Measurements from ENCODE around the gene HAUS8.

DNA sequence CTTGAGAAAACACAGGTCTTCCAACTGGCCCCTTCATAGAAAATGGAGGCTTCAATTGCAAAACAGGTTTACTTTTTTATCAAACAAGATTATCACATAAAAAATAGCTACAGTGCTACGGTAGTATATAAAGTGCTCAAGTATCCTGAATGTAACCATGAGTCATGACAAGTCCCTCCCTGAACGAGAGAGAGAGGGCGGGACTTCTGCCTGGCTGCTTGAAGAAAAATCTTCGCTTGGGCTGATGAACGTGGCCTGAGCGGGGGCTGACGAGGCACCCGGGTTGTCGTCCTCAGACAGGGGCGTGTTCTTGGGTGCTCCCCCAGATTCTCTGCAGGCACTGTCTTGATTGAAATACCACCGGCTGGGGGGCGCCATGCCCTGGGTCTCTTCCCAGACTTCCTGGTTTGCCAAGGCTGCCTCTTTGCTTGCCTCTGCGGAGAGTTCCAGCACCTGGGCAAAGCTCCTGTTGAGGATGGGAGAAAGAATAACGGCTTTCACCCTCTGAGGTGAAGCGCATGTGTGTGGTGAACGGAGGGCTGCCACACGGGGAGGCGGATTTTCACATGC lies 25.5 kb downstream of the HAUS8 start:
- TF ChIP-seq, protein P1, sequence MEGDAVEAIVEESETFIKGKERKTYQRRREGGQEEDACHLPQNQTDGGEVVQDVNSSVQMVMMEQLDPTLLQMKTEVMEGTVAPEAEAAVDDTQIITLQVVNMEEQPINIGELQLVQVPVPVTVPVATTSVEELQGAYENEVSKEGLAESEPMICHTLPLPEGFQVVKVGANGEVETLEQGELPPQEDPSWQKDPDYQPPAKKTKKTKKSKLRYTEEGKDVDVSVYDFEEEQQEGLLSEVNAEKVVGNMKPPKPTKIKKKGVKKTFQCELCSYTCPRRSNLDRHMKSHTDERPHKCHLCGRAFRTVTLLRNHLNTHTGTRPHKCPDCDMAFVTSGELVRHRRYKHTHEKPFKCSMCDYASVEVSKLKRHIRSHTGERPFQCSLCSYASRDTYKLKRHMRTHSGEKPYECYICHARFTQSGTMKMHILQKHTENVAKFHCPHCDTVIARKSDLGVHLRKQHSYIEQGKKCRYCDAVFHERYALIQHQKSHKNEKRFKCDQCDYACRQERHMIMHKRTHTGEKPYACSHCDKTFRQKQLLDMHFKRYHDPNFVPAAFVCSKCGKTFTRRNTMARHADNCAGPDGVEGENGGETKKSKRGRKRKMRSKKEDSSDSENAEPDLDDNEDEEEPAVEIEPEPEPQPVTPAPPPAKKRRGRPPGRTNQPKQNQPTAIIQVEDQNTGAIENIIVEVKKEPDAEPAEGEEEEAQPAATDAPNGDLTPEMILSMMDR (IDR thresholded peaks at IDR 0.05), result no peak
- TF ChIP-seq POLR2A (IDR thresholded peaks at IDR 0.05), result no peak
